Fibroblast of mammary gland (primary cell): ENCODE data around the gene NUFIP2.
A peak's percentile ranks its signal among the peaks of the same experiment; 100 is the strongest.

Experiments used
- DNase-seq: peaks from one replicate; pipeline ENCODE4 v3.0.0-alpha.2; 2010; ENCODE audit warnings: low read depth
- H3K4me3 ChIP-seq: 2 replicates; pipeline ENCODE4 v1.5.1; 2011; ENCODE audit warnings: low read depth, mild to moderate bottlenecking, low read length, moderate library complexity; ENCODE audit not compliant: control insufficient read depth
- CTCF ChIP-seq: conservative IDR thresholded peaks from 2 replicates; pipeline ENCODE4 v1.5.1; 2011; ENCODE audit warnings: low read depth, low read length, inconsistent platforms; ENCODE audit not compliant: control insufficient read depth, insufficient read depth

The NUFIP2 gene

GRCh38 chr17:29214215-29215146 is 79.5 kb downstream of the NUFIP2 start:
- DNase-seq: no peak
- no peak for TF ChIP-seq CTCF

GRCh38 chr17:29212681-29213121 is 81.2 kb downstream of the NUFIP2 start:
- no peak for TF ChIP-seq CTCF
- DNase-seq: peak; percentile 61
- H3K4me3 ChIP-seq: no peak overlapping the region

More at GRCh38 chr17:29214215-29215146, 79.5 kb downstream of the NUFIP2 start:
- no peak overlapping the region for H3K4me3 ChIP-seq

- H3K4me3 ChIP-seq: no peak overlapping the region
- TF ChIP-seq CTCF: no peak
- DNase-seq: no peak
Measured at GRCh38 chr17:29212094-29212631, 81.8 kb downstream of the NUFIP2 start.

GRCh38 chr17:29210879-29211278 is 83.1 kb downstream of the NUFIP2 start:
- no peak overlapping the region for H3K4me3 ChIP-seq
- TF ChIP-seq CTCF: no peak
- peak; percentile 29 for DNase-seq

GRCh38 chr17:29209073-29209472 is 84.9 kb downstream of the NUFIP2 start:
- no peak for DNase-seq
- H3K4me3 ChIP-seq: no peak overlapping the region
- no peak for TF ChIP-seq CTCF

GRCh38 chr17:29207975-29208374 is 86.0 kb downstream of the NUFIP2 start:
- no peak overlapping the region for H3K4me3 ChIP-seq
- DNase-seq: no peak
- no peak for TF ChIP-seq CTCF
